ENCODE measurements around the gene ARHGAP4.

Gene ARHGAP4

GRCh38 chrX:153927672-153927921 lies 1.5 kb upstream of the ARHGAP4 start:
- DNase-seq (ENCODE audit: low spot score), result no peak

DNA sequence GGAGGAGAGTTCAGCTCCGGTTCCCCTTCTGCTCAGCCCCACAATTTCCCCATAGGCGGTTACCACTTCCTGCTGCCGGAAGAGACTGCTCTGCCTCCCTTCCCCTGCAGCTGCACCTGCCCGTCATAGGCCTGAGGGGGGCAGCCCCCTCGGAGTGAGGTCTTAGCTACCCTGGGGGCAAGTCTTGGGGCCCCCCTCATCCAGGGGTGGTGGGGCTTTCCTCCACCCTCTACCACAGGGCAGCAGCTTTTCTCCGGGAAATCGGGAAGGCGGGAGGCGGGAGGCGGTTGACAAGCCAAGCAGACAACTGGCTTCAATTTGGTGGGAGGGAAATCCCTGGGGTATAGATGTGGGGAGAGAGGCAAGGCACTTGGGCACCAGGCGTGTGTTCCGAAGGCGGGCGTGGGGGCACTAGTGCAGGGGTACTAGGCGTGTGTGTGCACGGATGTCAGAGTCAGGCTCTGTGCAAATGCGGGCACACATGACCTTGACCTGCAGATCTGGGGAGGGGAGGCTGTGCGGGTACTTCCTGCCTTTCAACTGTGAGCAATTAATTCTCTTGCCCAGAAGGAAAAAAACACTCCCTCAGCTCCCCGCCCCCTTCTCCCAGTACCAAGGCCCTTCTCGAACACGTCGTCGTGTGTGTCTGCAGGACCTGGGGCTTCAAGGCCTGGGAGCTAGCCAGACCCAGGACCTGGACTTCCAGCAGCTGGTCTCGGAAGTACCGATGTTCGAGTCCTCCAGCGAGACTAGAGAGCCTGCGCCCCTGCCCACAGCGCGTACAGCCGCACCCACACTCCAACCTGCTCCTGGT lies 1.0 kb upstream of the ARHGAP4 start:
- DNase-seq (ENCODE audit: low spot score), result peak; percentile 50

GRCh38 chrX:153926552-153926857 lies 441 bp upstream of the ARHGAP4 start:
- DNase-seq (ENCODE audit: low spot score), result no peak

DNA sequence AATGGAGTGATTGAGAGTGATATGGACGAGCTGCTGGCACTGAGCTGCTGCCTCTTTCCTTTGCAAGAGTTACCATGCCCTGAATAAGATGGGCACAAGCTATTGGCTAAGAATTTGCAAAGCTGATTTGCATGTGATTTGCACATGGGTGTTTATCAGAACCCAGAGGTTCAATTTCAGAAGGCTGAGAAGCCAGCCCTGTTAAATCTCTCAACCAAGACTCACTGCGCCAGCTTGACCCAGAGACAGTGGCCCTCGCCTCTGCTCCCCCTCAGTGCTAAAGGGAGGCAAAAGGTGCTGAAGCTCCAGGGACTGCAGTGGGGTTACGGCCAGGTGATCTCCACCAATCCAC lies 701 bp downstream of the ARHGAP4 start:
- no peak for DNase-seq (ENCODE audit: low spot score)

DNA sequence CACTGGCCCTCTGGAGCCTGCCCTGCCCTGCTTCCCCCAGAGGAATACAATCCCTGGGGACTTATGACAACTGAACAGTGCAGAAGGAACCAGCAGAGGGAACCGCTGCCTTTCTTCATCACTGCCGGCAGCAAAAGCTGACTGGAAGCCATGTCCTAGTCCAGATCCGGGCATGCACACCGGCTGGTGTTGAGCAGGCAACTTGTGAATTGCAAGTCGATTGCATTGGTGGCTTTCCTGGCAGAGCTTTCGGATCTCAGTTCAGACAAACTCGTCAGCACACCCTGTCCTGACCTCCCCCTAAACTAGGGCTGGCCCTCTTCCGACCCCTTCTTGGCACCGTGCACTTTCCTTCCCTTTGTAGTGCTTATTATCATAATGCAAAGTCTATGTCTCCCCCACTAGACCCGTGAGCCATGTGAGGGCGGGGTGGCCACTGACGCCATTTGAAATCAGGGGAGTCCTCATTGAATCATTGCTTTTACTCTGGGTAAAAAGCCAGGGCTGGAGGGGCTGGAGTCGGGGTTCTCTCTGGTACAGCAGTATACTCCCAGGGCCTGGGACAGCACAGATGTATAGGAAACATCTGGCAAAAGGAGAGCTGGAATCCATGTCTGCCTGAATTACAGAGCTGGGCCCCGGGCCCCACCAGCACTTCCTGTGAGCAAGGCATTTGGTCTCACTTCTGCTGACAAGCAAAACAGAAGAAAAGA lies 1.8 kb downstream of the ARHGAP4 start:
- peak; percentile 54 for DNase-seq (ENCODE audit: low spot score)

GRCh38 chrX:153922932-153923857 lies 2.9 kb downstream of the ARHGAP4 start:
- DNase-seq (ENCODE audit: low spot score), result peak; percentile 69

GRCh38 chrX:153921511-153922446 lies 4.3 kb downstream of the ARHGAP4 start:
- DNase-seq (ENCODE audit: low spot score), result no peak

GRCh38 chrX:153921070-153921469 lies 5.0 kb downstream of the ARHGAP4 start:
- no peak for DNase-seq (ENCODE audit: low spot score)

- DNase-seq (ENCODE audit: low spot score), result no peak
These were observed 5.5 kb downstream of the ARHGAP4 start for GRCh38 chrX:153920546-153920945.

DNA sequence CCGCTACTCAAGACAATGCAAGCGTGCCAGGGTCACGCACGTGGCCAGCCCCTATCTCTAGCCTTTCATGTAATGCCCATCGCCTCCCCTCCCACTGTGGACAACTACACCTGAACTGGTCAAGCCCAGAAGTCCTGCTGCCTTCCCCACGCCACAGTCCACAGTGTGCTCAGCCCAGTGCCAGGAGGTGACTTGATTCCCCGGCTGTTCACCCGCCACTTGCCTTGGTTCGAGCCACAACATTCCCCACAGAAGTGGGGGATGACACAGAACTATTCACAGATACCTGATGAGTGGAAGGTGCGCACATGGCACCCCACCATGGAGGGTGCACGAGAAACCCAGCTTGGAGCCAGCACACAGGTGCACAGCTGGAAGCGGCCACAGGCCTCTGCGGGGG lies 6.8 kb downstream of the ARHGAP4 start:
- no peak for DNase-seq (ENCODE audit: low spot score)

DNA sequence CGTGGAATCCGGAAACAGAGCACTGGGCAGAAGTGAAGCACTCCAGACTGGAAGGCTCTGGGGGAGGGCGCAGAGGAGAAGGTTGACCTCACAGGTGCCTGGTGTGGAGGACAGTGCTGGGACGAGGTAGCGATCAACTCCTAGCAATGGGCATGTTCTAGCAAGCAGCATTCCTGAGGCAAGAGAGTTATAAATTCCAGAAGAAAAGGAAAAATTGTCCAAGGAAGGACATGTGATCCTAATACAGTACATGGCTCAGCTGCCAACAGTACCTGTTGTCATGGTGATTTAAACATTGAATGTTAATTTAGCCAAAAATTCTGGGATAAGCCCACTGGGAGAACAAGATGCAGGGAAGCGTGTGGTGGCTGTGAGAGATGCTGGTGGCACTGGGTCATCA lies 8.2 kb downstream of the ARHGAP4 start:
- no peak for DNase-seq (ENCODE audit: low spot score)

- DNase-seq (ENCODE audit: low spot score), result no peak
These were observed 12.4 kb downstream of the ARHGAP4 start for GRCh38 chrX:153913701-153914100.

- DNase-seq (ENCODE audit: low spot score), result no peak
These were observed 12.9 kb downstream of the ARHGAP4 start for GRCh38 chrX:153913211-153913610.

DNA sequence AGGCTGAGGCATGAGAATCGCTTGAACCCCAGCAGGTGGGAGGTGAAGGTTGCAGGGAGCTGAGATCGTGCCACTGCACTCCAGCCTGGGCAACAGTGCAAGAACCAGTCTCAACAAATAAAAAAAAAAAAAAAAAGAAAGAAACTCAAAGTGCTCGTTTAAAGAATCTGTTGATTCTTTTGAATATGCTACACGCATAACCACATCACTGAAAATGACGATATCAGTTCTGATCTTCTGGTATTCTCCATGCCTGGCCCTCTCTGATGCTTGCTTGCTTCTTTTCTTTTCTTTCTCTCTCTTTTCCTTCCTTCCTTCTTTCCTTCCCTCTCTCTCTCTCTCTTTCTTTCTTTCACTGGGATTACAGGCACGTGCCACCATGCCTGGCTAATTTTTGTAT lies 14.3 kb downstream of the ARHGAP4 start:
- no peak for DNase-seq (ENCODE audit: low spot score)

- no peak for DNase-seq (ENCODE audit: low spot score)
These were observed 15.6 kb downstream of the ARHGAP4 start for GRCh38 chrX:153910446-153910845.

- no peak for DNase-seq (ENCODE audit: low spot score)
These were observed 16.1 kb downstream of the ARHGAP4 start for GRCh38 chrX:153909980-153910360.

DNA sequence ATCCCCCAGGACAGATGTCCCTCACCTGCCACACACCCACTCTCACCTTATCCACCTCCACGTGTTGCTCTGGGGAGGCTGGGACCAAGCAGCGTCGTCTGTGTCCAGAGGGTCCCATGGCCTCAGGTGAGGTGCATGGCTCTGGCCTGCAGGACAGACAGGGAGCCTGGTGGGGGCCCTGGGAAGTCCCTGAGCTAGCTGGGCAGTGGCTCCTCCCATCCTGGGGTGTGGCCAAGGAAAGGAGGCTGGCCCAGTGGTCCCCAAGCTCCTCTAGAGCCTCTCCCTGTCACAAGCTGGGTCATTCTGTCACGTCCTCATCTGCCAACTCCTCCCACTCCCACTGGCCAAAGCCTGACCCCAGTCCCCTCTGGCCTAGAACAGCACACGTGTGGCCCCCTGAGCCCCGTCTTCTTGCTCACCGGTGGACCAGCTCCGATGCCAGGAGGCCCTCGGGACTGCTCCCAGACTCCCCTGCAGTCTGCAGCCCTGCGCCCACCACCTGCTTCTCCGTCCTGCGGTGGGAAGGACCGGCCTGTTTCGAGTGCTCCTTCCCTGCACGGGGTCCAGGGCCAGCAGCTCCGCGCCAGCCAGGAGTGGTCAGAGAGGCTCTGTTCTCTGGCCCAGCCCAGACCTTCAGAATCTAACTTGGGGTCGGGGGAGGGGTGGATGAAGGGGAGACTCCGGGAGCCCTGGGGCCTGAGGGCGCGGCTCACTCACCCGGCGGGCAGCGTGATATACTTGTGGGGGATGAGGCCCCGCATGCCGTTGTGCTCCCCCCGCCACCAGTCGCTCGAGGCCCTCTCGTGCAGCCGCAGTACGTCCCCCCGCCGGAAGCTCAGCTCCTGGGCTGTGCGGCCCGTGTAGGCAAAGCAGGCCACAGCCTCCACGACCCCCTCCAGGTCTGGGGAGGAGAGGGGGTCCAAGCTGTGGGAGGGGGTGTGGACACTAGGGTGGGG lies 16.8 kb downstream of the ARHGAP4 start:
- no peak for DNase-seq (ENCODE audit: low spot score)

- DNase-seq (ENCODE audit: low spot score), result no peak
These were observed 17.7 kb downstream of the ARHGAP4 start for GRCh38 chrX:153908219-153908860.

DNA sequence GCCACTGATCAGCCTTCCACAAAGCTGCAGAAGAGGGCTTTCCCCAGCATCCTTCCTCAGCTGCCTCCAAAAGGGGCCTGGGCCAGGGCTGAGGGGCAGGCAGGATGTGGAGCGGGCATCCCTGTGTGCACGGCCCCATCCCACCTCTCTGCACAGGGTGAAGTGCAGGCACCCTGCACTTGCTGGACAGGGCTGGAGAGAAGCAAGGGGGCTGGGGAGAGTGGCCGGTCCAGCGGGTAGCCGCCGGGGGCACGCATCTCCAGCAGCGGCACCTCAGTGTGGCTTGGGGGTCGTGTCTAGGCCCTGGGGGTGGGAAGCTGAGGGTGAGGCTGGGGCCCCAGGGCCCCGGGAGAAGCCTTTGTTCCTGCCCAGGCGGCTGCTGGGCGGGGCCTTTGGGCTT lies 18.6 kb downstream of the ARHGAP4 start:
- no peak for DNase-seq (ENCODE audit: low spot score)

All from Ammon's horn (tissue), 1 donor.